GM18868 (cell line): ENCODE results near the gene PTRHD1.
"Not testable (repeated sequence)": the region's sequence is repeated elsewhere in the genome, so short reads cannot be mapped to it uniquely, and the experiment has no call there.

ENCODE experiments used
- ATAC-seq: cut with Tn5 transposase; IDR thresholded peaks from one replicate; pipeline ENCODE4 v1.9.1; 2021; ENCODE audit warnings: mild to moderate bottlenecking, moderate library complexity; ENCODE audit not compliant: unreplicated experiment

The PTRHD1 gene

GRCh38 chr2:24792874-24793760, at the start of gene PTRHD1, which contains the start of gene CENPO:
Gene PTRHD1 (minus strand): TSS chr2:24793391. CDS start chr2:24793377, 14 bp downstream.
Gene CENPO (plus strand): TSS chr2:24793425. CDS start chr2:24793920, 495 bp downstream.
- ATAC-seq = peak; percentile 96

- no peak for ATAC-seq
Observed at GRCh38 chr2:24842081-24843050, 49.2 kb upstream of the PTRHD1 start.

- no peak for ATAC-seq
Observed at GRCh38 chr2:24840962-24841945, 48.1 kb upstream of the PTRHD1 start.

- no peak for ATAC-seq
Observed at GRCh38 chr2:24840164-24840869, 47.1 kb upstream of the PTRHD1 start.

GRCh38 chr2:24839729-24840128, 46.5 kb upstream of the PTRHD1 start:
- ATAC-seq = no peak

GRCh38 chr2:24838541-24838940, 45.4 kb upstream of the PTRHD1 start:
- ATAC-seq = no peak

- no peak for ATAC-seq
Observed at GRCh38 chr2:24837996-24838513, 44.9 kb upstream of the PTRHD1 start.

- no peak for ATAC-seq
Observed at GRCh38 chr2:24836706-24837105, 43.5 kb upstream of the PTRHD1 start.

- no peak for ATAC-seq
Observed at GRCh38 chr2:24836206-24836605, 43.0 kb upstream of the PTRHD1 start.

- ATAC-seq = not testable (repeated sequence)
Observed at GRCh38 chr2:24835411-24835810, 42.2 kb upstream of the PTRHD1 start.

- no peak for ATAC-seq
Observed at GRCh38 chr2:24834733-24835395, 41.7 kb upstream of the PTRHD1 start.

GRCh38 chr2:24833821-24834732, 40.9 kb upstream of the PTRHD1 start:
- no peak for ATAC-seq

GRCh38 chr2:24832931-24833701, 39.9 kb upstream of the PTRHD1 start:
- no peak for ATAC-seq

GRCh38 chr2:24832521-24832920, 39.3 kb upstream of the PTRHD1 start:
- no peak for ATAC-seq

- no peak for ATAC-seq
Observed at GRCh38 chr2:24832073-24832461, 38.9 kb upstream of the PTRHD1 start.

- ATAC-seq = no peak
Observed at GRCh38 chr2:24831221-24832072, 38.3 kb upstream of the PTRHD1 start.
